ENCODE data around the gene TGFBR1.

The TGFBR1 gene

DNA sequence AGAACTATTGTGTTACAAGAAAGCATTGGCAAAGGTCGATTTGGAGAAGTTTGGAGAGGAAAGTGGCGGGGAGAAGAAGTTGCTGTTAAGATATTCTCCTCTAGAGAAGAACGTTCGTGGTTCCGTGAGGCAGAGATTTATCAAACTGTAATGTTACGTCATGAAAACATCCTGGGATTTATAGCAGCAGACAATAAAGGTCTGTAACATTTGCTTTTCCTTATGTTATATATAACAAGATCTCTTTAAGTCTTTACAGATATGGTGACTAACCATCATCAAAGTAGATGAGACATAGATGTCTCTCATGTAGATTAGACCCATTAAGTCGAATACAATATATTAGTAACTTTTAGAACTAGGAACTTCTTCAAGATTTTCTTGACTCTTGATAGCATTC is 33.0 kb downstream of the TGFBR1 start:
- H3K4me3 ChIP-seq (replicated peaks in 1 of 2; ENCODE audit: low read depth in 2 of 2, low read length in 2 of 2): no peak overlapping the region
- DNase-seq (ENCODE audit: low read depth in 2 of 2): no peak
- TF ChIP-seq, protein P1, sequence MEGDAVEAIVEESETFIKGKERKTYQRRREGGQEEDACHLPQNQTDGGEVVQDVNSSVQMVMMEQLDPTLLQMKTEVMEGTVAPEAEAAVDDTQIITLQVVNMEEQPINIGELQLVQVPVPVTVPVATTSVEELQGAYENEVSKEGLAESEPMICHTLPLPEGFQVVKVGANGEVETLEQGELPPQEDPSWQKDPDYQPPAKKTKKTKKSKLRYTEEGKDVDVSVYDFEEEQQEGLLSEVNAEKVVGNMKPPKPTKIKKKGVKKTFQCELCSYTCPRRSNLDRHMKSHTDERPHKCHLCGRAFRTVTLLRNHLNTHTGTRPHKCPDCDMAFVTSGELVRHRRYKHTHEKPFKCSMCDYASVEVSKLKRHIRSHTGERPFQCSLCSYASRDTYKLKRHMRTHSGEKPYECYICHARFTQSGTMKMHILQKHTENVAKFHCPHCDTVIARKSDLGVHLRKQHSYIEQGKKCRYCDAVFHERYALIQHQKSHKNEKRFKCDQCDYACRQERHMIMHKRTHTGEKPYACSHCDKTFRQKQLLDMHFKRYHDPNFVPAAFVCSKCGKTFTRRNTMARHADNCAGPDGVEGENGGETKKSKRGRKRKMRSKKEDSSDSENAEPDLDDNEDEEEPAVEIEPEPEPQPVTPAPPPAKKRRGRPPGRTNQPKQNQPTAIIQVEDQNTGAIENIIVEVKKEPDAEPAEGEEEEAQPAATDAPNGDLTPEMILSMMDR (IDR thresholded peaks at IDR 0.05; ENCODE audit: low read depth, low read length): no peak

DNA sequence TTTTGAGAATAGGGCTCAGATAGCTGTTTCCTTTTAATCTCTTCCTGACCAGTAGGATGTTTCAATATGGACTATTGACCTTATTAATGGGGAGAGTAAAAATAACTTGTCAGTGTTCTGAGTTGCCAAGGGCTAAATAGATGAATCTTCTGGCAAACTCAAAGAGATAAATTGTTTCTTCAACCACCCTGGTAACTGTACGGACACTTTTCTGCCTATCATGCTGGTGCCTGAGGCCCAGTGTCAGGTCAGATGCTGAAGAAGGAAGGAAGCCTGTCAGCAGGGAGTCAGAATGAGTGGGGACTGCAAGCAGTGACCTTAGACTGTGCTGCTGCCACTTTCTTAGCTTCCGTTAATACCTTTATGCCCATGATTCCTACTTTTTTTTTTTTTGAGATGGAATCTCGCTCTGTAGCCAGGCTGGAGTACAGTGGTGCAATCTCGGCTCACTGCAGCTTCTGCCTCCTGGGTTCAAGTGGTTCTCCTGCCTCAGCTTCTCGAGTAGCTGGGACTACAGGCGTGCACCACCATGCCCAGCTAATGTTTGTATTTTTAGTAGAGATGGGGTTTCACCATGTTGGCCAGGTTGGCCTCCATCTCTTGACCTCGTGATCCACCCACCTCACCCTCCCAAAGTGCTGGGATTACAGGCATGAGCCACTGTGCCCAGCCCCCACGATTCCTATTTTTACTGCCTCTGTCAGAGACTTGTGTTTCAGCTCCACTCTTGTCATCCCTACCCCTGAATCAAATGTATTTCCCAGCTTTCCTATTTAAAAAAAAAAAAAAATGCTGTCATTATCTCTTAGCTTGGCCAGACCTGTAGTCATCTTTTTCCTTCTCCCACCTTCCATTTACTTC is 33.7 kb downstream of the TGFBR1 start:
- no peak for DNase-seq (ENCODE audit: low read depth in 2 of 2)
- H3K4me3 ChIP-seq (replicated peaks in 1 of 2; ENCODE audit: low read depth in 2 of 2, low read length in 2 of 2): no peak overlapping the region
- TF ChIP-seq, protein P1 (IDR thresholded peaks at IDR 0.05; ENCODE audit: low read depth, low read length): no peak

DNA sequence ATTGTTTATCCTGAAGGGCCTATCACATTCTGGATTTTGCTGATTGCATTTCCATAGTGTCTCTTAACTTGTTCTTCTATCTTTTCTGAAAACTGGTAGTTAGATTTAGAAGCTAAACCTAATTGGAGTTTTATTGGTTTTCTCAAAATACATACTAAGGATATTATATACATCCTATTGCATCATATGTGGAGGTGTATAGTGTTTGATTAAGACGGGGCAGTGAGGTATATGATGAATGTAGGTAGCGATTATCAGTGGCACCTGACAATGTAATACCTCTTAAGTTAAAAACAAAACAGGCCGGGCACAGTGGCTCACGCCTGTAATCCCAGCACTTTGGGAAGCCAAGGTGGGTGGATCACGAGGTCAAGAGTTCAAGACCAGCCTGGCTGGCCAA is 35.0 kb downstream of the TGFBR1 start:
- H3K4me3 ChIP-seq (replicated peaks in 1 of 2; ENCODE audit: low read depth in 2 of 2, low read length in 2 of 2): no peak overlapping the region
- no peak for DNase-seq (ENCODE audit: low read depth in 2 of 2)
- TF ChIP-seq, protein P1 (IDR thresholded peaks at IDR 0.05; ENCODE audit: low read depth, low read length): no peak

DNA sequence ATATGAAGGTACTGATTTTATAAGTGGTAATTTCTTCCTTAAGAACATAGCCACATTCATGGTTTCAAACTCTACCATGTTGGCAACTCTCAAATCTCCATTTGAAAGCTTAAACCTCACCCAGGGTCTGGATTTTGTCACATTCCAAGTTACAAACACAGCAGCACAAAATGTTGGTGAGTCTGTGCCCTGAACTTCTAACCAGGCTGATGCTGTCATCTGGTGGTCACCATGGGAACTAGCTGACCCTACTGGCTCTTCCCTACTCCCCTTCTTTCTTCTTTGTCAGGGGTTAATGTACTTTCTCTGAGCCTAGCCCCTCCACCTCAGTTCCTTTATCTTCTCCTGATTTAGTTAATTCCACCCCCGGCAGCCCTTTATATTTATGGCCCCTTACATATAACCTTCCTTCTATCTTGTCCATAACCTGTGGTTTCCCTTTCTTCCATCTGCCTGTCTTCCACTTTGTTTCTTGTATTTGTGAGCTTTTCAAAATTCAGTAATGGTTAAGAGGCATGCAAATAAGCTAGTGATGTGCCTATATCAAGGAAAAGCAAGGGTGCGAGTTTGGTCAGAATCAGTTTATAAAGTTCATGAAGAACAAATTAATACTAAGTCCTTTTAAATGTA is 35.9 kb downstream of the TGFBR1 start:
- DNase-seq (ENCODE audit: low read depth in 2 of 2): peak; percentile 70 to 80

DNA sequence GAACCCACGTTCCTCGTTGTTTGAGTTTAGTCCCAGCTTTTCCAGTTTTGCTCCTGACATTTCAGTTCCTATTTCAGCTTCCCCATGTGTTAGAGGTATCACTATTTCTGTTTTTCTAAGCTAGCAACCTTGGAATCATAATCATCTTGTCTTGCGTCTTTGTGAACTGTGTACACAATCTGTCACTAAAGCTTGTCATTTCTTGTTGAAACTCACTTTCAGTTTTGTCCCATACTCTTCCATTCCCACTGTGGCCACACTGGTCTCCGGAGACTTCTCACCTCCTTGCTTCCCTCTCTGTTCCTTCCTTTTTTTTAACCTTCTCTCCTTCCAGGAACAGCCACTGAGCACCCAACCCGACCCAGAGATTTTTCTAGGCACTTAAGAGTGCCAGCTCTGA is 36.9 kb downstream of the TGFBR1 start:
- H3K4me3 ChIP-seq (replicated peaks in 1 of 2; ENCODE audit: low read depth in 2 of 2, low read length in 2 of 2): no peak overlapping the region
- TF ChIP-seq, protein P1 (IDR thresholded peaks at IDR 0.05; ENCODE audit: low read depth, low read length): no peak

More for the DNA sequence above, 35.9 kb downstream of the TGFBR1 start:
- no peak overlapping the region for H3K4me3 ChIP-seq (replicated peaks in 1 of 2; ENCODE audit: low read depth in 2 of 2, low read length in 2 of 2)
- TF ChIP-seq, protein P1 (IDR thresholded peaks at IDR 0.05; ENCODE audit: low read depth, low read length): peak; percentile 93

DNA sequence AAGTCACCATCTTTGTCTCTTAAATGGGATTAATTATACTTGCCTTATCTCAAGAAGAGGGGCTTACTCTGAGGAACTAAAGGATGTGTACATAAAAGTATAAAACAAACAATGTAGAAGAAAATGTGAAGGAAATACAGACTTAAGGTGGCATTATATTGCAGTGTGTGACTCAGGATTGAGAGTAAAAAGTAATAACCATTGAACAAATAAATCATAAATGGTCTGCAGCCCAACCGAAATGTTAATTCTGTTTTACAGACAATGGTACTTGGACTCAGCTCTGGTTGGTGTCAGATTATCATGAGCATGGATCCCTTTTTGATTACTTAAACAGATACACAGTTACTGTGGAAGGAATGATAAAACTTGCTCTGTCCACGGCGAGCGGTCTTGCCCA is 37.4 kb downstream of the TGFBR1 start:
- no peak for DNase-seq (ENCODE audit: low read depth in 2 of 2)
- H3K4me3 ChIP-seq (replicated peaks in 1 of 2; ENCODE audit: low read depth in 2 of 2, low read length in 2 of 2): no peak overlapping the region
- TF ChIP-seq, protein P1 (IDR thresholded peaks at IDR 0.05; ENCODE audit: low read depth, low read length): no peak

More for the DNA sequence above, 36.9 kb downstream of the TGFBR1 start:
- no peak for DNase-seq (ENCODE audit: low read depth in 2 of 2)
